WTC11 (cell line): ENCODE data around the gene DIO3. TPM values are rescaled to one million over a fixed set of nuclear protein-coding genes. Genes with fewer than 3 reads are reported as not detected.

ENCODE experiments used
- ATAC-seq: fragments of 200-7000 bp; cut with Tn5 transposase; 2 replicates; pipeline ENCODE4 v1.10.0; 2021; ENCODE audit warnings: mild to moderate bottlenecking, moderate library complexity
- CTCF ChIA-PET: fragments of 300-600 bp; sonication (Branson Sonifier 250); formaldehyde crosslinking; loops from one replicate; lab custom pipeline; 2021; ENCODE audit warnings: antibody characterized with exemption; lab: Charles Lee
- POLR2A ChIA-PET: fragments of 350-600 bp; sonication (Branson Sonifier 250); formaldehyde crosslinking; loops from one replicate; lab custom pipeline; 2021; ENCODE audit warnings: antibody characterized with exemption; lab: Charles Lee
- DNase-seq: peaks from one replicate; pipeline ENCODE4 v3.0.0; 2021; ENCODE audit warnings: low spot score
- H3K27ac Mint-ChIP-seq: 2 replicates; pipeline ENCODE4 v1.8.0; 2021; ENCODE audit warnings: mixed read lengths
- H3K27me3 Mint-ChIP-seq: 2 replicates; pipeline ENCODE4 v1.8.0; 2021; ENCODE audit warnings: low read depth, mild to moderate bottlenecking, moderate library complexity, mixed read lengths
- H3K36me3 Mint-ChIP-seq: 2 replicates; pipeline ENCODE4 v1.8.0; 2021; ENCODE audit warnings: mixed read lengths
- H3K4me1 Mint-ChIP-seq: 2 replicates; pipeline ENCODE4 v1.8.0; 2022; ENCODE audit warnings: mixed read lengths
- H3K4me3 Mint-ChIP-seq: 2 replicates; pipeline ENCODE4 v1.8.0; 2021; ENCODE audit warnings: mild to moderate bottlenecking, moderate library complexity, mixed read lengths
- H3K9me3 Mint-ChIP-seq: 2 replicates; pipeline ENCODE4 v1.8.0; 2021; ENCODE audit warnings: mixed read lengths
- ATF2 ChIP-seq: sonication (generic); formaldehyde crosslinking; IDR thresholded peaks from 2 replicates; pipeline ENCODE4 v1.8.1; 2022; ENCODE audit warnings: low read depth, missing genetic modification reagents, borderline replicate concordance
- ELF4 ChIP-seq: sonication (generic); formaldehyde crosslinking; IDR thresholded peaks from 2 replicates; pipeline ENCODE4 v1.8.1; 2022; ENCODE audit warnings: low read depth, mild to moderate bottlenecking, moderate library complexity, missing genetic modification reagents
- ERG ChIP-seq: fragments of 250-450 bp; sonication (Bioruptor Pico); IDR thresholded peaks from 2 replicates; pipeline ENCODE4 v1.8.0; 2021; ENCODE audit warnings: mild to moderate bottlenecking
- ETV6 ChIP-seq: sonication (generic); formaldehyde crosslinking; IDR thresholded peaks from 2 replicates; pipeline ENCODE4 v1.8.1; 2022; ENCODE audit warnings: mild to moderate bottlenecking, missing genetic modification reagents
- FOXK1 ChIP-seq: sonication (generic); formaldehyde crosslinking; IDR thresholded peaks from 2 replicates; pipeline ENCODE4 v1.8.0; 2022; ENCODE audit warnings: mild to moderate bottlenecking, moderate library complexity, missing genetic modification reagents
- FOXP1 ChIP-seq: sonication (generic); formaldehyde crosslinking; IDR thresholded peaks from 2 replicates; pipeline ENCODE4 v1.8.0; 2022; ENCODE audit warnings: missing genetic modification reagents, mild to moderate bottlenecking, moderate library complexity, borderline replicate concordance
- JUN ChIP-seq: sonication (generic); formaldehyde crosslinking; IDR thresholded peaks from 2 replicates; pipeline ENCODE4 v1.8.0; 2023; ENCODE audit warnings: mild to moderate bottlenecking, missing genetic modification reagents
- NR3C1 ChIP-seq: sonication (generic); formaldehyde crosslinking; conservative IDR thresholded peaks from 2 replicates; pipeline ENCODE4 v1.8.1; 2023; ENCODE audit warnings: low read depth, mild to moderate bottlenecking, missing genetic modification reagents
- SP1 ChIP-seq: sonication (generic); formaldehyde crosslinking; conservative IDR thresholded peaks from 2 replicates; pipeline ENCODE4 v1.8.1; 2022; ENCODE audit warnings: missing genetic modification reagents
- TEAD4 ChIP-seq: sonication (generic); formaldehyde crosslinking; IDR thresholded peaks from 2 replicates; pipeline ENCODE4 v1.8.0; 2022; ENCODE audit warnings: mild to moderate bottlenecking, missing genetic modification reagents
- TP53 ChIP-seq: sonication (generic); formaldehyde crosslinking; IDR thresholded peaks from 2 replicates; pipeline ENCODE4 v1.8.1; 2023; ENCODE audit warnings: mild to moderate bottlenecking, missing genetic modification reagents
- ZNF121 ChIP-seq: sonication (generic); formaldehyde crosslinking; IDR thresholded peaks from 2 replicates; pipeline ENCODE4 v1.8.0; 2023; ENCODE audit warnings: missing genetic modification reagents
- ZNF219 ChIP-seq: sonication (generic); formaldehyde crosslinking; IDR thresholded peaks from 2 replicates; pipeline ENCODE4 v1.8.0; 2023; ENCODE audit warnings: missing genetic modification reagents, mild to moderate bottlenecking, borderline replicate concordance
- ZNF396 ChIP-seq: fragments of 250-450 bp; sonication (Bioruptor Pico); IDR thresholded peaks from 2 replicates; pipeline ENCODE4 v1.8.0; 2021; ENCODE audit warnings: mild to moderate bottlenecking, moderate library complexity, borderline replicate concordance
- ZNF416 ChIP-seq: fragments of 250-450 bp; sonication (Bioruptor Pico); IDR thresholded peaks from 2 replicates; pipeline ENCODE4 v1.9.0; 2021; ENCODE audit warnings: mild to moderate bottlenecking, inconsistent platforms
- ZNF532 ChIP-seq: fragments of 250-450 bp; sonication (Bioruptor Pico); IDR thresholded peaks from 2 replicates; pipeline ENCODE4 v1.9.0; 2021; ENCODE audit warnings: mild to moderate bottlenecking, borderline replicate concordance
- ZSCAN18 ChIP-seq: fragments of 250-450 bp; sonication (Bioruptor Pico); IDR thresholded peaks from 2 replicates; pipeline ENCODE4 v2.1.2; 2022; ENCODE audit warnings: mild to moderate bottlenecking, moderate library complexity
- total RNA-seq: library from RNA; stranded (reverse); gene quantifications from 3 replicates; pipeline ENCODE4 v1.2.3, GENCODE V29; 2021

Gene DIO3
- total RNA-seq, 1 experiment from 2014 or later: 0.52 TPM

GRCh38 chr14:101552786-101553231 lies 8.5 kb upstream of the DIO3 start:
- TF ChIP-seq ERG (CRISPR knock-in tag): no peak
- no peak for TF ChIP-seq ZNF532 (CRISPR knock-in tag)
- no peak for TF ChIP-seq ATF2 (CRISPR knock-in tag)
- TF ChIP-seq ELF4 (CRISPR knock-in tag): no peak
- TF ChIP-seq TEAD4 (CRISPR knock-in tag): no peak
- no peak for TF ChIP-seq FOXK1 (CRISPR knock-in tag)
- no peak for TF ChIP-seq ZNF396 (CRISPR knock-in tag)
- TF ChIP-seq ZSCAN18 (CRISPR knock-in tag): no peak
- TF ChIP-seq ZNF219 (CRISPR knock-in tag): no peak
- no peak for TF ChIP-seq TP53 (CRISPR knock-in tag)
- TF ChIP-seq ZNF416 (CRISPR knock-in tag): no peak
- TF ChIP-seq ZNF121 (CRISPR knock-in tag): no peak
- TF ChIP-seq JUN (CRISPR knock-in tag): no peak
- TF ChIP-seq ETV6 (CRISPR knock-in tag): no peak
- ChIA-PET CTCF (interaction anchor here (0.5 kb wide), 1 partner anchor 122 kb away, joined by 3 read pairs; no protein-coding TSS in a partner anchor), POLR2A (no interaction called here)
- DNase-seq (no peak), ATAC-seq (no peak)
- H3K27me3 Mint-ChIP-seq: peaks cover 30% of the 10 kb centered on the region
- H3K36me3 Mint-ChIP-seq: no peaks in the 10 kb centered on the region
- peaks cover 5% of the 10 kb centered on the region for H3K9me3 Mint-ChIP-seq
- H3K4me3 Mint-ChIP-seq: no peak overlapping the region
- no peak overlapping the region for H3K27ac Mint-ChIP-seq
- no peaks in the 10 kb centered on the region for H3K4me1 Mint-ChIP-seq

- no peak overlapping the region for H3K27ac Mint-ChIP-seq
- ChIA-PET POLR2A (no interaction called here), CTCF (interaction anchor here (1.4 kb wide), 1 partner anchor 370 kb away, joined by 3 read pairs; no protein-coding TSS in a partner anchor)
- peaks cover 5% of the 10 kb centered on the region for H3K9me3 Mint-ChIP-seq
- H3K4me1 Mint-ChIP-seq: no peaks in the 10 kb centered on the region
- DNase-seq (no peak), ATAC-seq (no peak)
- no peak for TF ChIP-seq NR3C1
- no peak for TF ChIP-seq ZNF532 (CRISPR knock-in tag)
- no peak for TF ChIP-seq SP1 (CRISPR knock-in tag)
- TF ChIP-seq FOXP1 (CRISPR knock-in tag): no peak
- H3K4me3 Mint-ChIP-seq: no peak overlapping the region
- H3K27me3 Mint-ChIP-seq: peaks cover 36% of the 10 kb centered on the region
- no peaks in the 10 kb centered on the region for H3K36me3 Mint-ChIP-seq
Measured at GRCh38 chr14:101553393-101553792, 7.9 kb upstream of the DIO3 start.
